Esophagus squamous epithelium (tissue), 5 donors: Measurements from ENCODE around the gene WDR54. TPM values are rescaled to one million over a fixed set of nuclear protein-coding genes. Genes with fewer than 3 reads are reported as not detected.
"Not testable (repeated sequence)": the region's sequence is repeated elsewhere in the genome, so short reads cannot be mapped to it uniquely, and the experiment has no call there.

Experiments used
- DNase-seq: peaks from one replicate; lab custom pipeline; 2025; lab: John Stamatoyannopoulos, UW
- H3K27ac ChIP-seq, 4 donors: fragments of 200-600 bp; sonication (generic); one replicate each; pipeline ENCODE4 v1.5.1; 2016 to 2019; ENCODE audit warnings: mild to moderate bottlenecking in 1 of 4
- H3K27me3 ChIP-seq, 4 donors: fragments of 200-600 bp; sonication (generic); 1 replicate in 3 of 4; 2 replicates in 1 of 4; pipeline versions ENCODE4 v1.5.1 to v1.6.0; 2017 to 2021; ENCODE audit warnings: antibody characterized with exemption in 1 of 4
- H3K36me3 ChIP-seq, 3 donors: fragments of 200-600 bp; sonication (generic); one replicate each; pipeline ENCODE4 v1.5.1; 2016 to 2019
- H3K4me1 ChIP-seq, 3 donors: fragments of 200-600 bp; sonication (generic); one replicate each; pipeline ENCODE4 v1.5.1; 2017 to 2019
- H3K4me3 ChIP-seq, 4 donors: fragments of 200-600 bp; sonication (generic); 1 replicate in 3 of 4; 2 replicates in 1 of 4; pipeline ENCODE4 v1.5.1; 2016 to 2019; ENCODE audit warnings: mild to moderate bottlenecking in 2 of 4, moderate library complexity in 1 of 4
- H3K9me3 ChIP-seq, 3 donors: fragments of 200-600 bp; sonication (generic); one replicate each; pipeline ENCODE4 v1.5.1; 2016 to 2019
- POLR2A ChIP-seq, 4 donors: fragments of 450-650 bp; IDR thresholded peaks; one replicate each; pipeline ENCODE4 v1.6.1; 2017; ENCODE audit warnings: antibody characterized with exemption in 4 of 4, mild to moderate bottlenecking in 4 of 4, moderate library complexity in 3 of 4
- WGBS, 2 donors: methylation state at CpG; one replicate each; pipeline ENCODE4 v1.1.5; 2018; 5-methylcytosine and 5-hydroxymethylcytosine counted together
- intact Hi-C: fragments of 100-400 bp; cut with DNase I; formaldehyde crosslinking; loops from one replicate; pipeline ENCODE4 v1.15.0; 2022
- total RNA-seq, 4 donors: library from RNA; depleted of rRNA; stranded (reverse); fragments of >200 nt; gene quantifications; one replicate each; pipeline ENCODE4 v1.1.0, GENCODE V29; 2016
- TF ChIP-seq, protein P1 (sequence below), 6 experiments: fragments of 450-650 bp in 4 of 6; fragments of 200-600 bp in 2 of 6; sonication (generic) in 2 of 6; IDR thresholded peaks; one replicate each; pipeline ENCODE4 v1.5.1; 2016 to 2019; ENCODE audit warnings: antibody characterized with exemption in 6 of 6, mild to moderate bottlenecking in 4 of 6, moderate library complexity in 4 of 6
- donor health status: DM: yes; HTN: yes; CAD: no.

WDR54 gene
- total RNA-seq, 4 donors from 2014 or later, result 3.1 to 9.1 (median 6.0) TPM

DNA sequence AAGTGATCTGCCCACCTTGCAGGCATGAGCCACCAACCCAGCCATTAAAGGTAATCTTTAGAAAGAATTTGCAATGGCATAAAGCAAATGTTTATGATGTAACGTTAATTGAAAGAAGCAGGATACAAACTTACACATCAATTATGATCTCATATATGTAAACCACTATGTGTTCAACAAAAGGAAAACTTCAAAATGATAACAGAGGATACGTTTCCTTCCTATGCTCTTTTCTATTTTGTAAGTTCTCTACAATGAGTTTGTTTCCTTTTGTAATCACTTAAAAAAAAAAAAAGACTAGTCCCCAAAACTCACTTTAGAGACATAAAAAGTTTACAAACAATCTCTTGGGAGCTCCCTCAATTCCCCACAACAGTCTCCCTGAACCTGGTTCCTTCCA, 1.5 kb upstream of the WDR54 start:
- WGBS, 2 donors, result 81 to 87% methylated on average over 2 of the region's 2 CpGs
- no peak overlapping the region for H3K4me3 ChIP-seq
- peaks cover 18 to 34% (median 20%) of the 10 kb centered on the region in 3 donors for H3K4me1 ChIP-seq
- H3K9me3 ChIP-seq, result no peaks in the 10 kb centered on the region
- intact Hi-C loops, result no loop called here
- TF ChIP-seq, protein P1, sequence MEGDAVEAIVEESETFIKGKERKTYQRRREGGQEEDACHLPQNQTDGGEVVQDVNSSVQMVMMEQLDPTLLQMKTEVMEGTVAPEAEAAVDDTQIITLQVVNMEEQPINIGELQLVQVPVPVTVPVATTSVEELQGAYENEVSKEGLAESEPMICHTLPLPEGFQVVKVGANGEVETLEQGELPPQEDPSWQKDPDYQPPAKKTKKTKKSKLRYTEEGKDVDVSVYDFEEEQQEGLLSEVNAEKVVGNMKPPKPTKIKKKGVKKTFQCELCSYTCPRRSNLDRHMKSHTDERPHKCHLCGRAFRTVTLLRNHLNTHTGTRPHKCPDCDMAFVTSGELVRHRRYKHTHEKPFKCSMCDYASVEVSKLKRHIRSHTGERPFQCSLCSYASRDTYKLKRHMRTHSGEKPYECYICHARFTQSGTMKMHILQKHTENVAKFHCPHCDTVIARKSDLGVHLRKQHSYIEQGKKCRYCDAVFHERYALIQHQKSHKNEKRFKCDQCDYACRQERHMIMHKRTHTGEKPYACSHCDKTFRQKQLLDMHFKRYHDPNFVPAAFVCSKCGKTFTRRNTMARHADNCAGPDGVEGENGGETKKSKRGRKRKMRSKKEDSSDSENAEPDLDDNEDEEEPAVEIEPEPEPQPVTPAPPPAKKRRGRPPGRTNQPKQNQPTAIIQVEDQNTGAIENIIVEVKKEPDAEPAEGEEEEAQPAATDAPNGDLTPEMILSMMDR (IDR thresholded peaks at IDR 0.05), result no peak
- TF ChIP-seq POLR2A (IDR thresholded peaks at IDR 0.05), result no peak
- H3K36me3 ChIP-seq, result peaks cover 0 to 3% (median 0%) of the 10 kb centered on the region in 3 donors
- H3K27me3 ChIP-seq, result peaks cover 0 to 16% (median 0%) of the 10 kb centered on the region in 4 donors
- no peak for DNase-seq
- no peak overlapping the region for H3K27ac ChIP-seq

DNA sequence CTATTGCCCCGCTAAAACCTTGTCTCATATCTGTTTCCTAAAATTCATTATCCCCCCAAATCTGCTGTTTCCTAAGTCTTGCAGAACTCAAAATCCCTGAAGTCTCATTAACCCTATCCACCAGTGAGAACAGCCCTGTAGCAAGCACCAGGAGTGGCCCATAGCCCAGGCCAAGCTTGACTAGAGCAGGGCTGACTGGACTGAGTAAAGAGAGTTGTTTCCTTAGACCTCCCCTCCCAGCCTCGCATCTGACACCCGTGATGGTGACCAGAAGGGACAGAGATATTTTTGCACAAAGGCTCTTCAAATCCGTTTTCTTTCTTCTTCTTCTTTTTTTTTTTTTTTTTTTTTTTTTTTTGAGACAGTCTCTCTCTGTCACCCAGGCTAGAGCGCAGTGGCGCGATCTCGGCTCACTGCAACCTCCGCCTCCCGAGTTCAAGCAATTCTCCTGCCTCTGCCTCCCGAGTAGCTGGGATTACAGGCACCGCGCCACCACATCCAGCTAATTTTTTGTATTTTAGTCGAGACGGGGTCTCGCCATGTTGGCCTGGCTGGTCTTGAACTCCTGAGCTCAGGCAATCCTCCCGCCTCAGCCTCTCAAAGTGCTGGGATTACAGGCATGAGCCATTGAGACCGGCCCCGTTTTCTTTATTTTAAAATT, 957 bp upstream of the WDR54 start:
- H3K9me3 ChIP-seq, DNase-seq, H3K36me3 ChIP-seq, intact Hi-C loops: not testable (repeated sequence)
- 76 to 78% methylated on average over 17 to 19 of the region's 19 CpGs for WGBS, 2 donors
- peaks cover 0 to 10% (median 0%) of the 10 kb centered on the region in 4 donors for H3K27me3 ChIP-seq
- peak overlapping the region in 1 of 4 donors; percentile 85 for H3K27ac ChIP-seq
- peak overlapping the region in 3 of 4 donors; percentile 58 to 70 (median 62) for H3K4me3 ChIP-seq
- H3K4me1 ChIP-seq, result peaks cover 13 to 34% (median 14%) of the 10 kb centered on the region in 3 donors

DNA sequence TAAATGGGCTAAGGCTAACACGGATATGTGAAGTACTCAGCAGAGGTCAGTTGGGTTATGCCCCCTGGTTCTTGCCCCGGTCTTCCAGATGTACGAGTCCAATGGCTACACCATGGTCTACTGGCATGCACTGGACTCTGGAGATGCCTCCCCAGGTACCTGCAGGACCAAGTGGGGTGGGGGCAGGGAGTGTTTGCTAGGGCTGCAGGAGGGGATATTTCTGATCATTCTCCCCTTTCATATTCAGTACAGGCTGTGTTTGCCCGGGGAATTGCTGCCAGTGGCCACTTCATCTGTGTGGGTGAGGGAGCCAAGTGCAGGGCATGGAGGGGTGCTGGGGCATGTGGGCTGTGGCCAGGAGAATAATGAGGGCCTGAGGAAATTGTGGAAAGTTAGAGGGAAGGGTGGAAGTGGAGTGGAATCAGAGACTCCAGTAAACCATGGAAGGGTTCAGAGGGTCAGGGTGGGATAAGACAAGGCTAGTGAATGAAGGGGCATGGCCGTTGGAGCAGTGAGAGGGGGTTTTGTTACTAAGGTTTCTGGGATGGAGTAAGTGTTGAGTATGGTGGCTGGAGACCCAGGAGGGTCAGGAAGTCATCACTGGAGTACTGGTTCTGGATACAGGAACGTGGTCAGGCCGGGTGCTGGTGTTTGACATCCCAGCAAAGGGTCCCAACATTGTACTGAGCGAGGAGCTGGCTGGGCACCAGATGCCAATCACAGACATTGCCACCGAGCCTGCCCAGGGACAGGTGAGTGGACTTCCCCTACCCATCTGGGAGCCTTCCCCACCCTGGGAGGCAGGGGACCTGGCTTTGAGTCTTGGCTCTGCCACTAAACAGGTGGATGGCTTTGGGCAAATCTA, 1.9 kb downstream of the WDR54 start:
- peaks cover 8 to 31% (median 8%) of the 10 kb centered on the region in 3 donors for H3K4me1 ChIP-seq

DNA sequence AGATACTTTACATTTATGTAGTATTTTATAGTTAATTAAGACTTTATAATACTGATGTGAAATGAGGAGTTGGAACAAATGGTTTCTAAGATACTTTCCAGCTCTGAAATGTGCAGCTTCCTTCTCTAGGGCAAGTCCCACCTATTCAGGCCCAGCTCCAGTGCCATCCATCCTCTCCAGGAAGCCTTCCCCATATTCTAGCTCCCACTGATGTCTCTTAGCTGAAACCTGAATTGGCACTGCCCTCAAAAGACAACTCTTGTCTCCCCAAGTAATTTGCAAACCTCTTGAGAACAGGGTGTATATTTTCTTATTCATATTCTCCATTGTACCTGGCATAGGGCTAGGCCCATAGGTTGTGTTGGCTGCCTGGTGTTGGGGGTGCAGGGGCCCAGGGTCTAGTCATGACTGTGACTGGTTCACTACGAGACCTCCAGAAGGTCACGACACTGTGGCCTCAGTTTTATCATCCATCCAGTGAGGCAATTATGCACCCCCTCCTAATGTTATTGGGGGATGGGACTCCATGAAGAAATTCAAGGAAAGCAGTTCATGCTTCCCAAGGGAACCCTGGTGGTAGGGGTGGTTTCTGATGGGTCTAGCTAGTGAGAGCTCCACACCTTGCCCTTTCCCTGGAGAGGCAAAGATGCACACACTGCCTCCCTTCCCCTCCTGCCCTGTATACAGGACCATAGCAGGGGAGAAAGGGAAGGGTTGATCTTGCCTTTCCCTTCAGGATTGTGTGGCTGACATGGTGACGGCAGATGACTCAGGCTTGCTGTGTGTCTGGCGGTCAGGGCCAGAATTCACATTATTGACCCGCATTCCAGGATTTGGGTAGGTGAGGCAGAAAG, 2.8 kb downstream of the WDR54 start:
- H3K4me1 ChIP-seq, result peaks cover 8 to 31% (median 8%) of the 10 kb centered on the region in 3 donors
- intact Hi-C loops, result no loop called here
- TF ChIP-seq, protein P1 (IDR thresholded peaks at IDR 0.05), result no peak
- no peak for TF ChIP-seq POLR2A (IDR thresholded peaks at IDR 0.05)
- no peak for DNase-seq
- WGBS, 2 donors, result 40 to 73% methylated on average over 1 to 3 of the region's 5 CpGs
- H3K4me3 ChIP-seq, result no peak overlapping the region
- no peak overlapping the region for H3K27ac ChIP-seq
- peaks cover 0 to 4% (median 0%) of the 10 kb centered on the region in 4 donors for H3K27me3 ChIP-seq
- no peaks in the 10 kb centered on the region for H3K9me3 ChIP-seq
- peaks cover 7 to 46% (median 8%) of the 10 kb centered on the region in 3 donors for H3K36me3 ChIP-seq

More for the DNA sequence above, 1.9 kb downstream of the WDR54 start:
- TF ChIP-seq, protein P1 (IDR thresholded peaks at IDR 0.05), result no peak
- no peak for TF ChIP-seq POLR2A (IDR thresholded peaks at IDR 0.05)
- Histone ChIP-seq H3K9me3 (no peaks in the 10 kb centered on the region), H3K27ac (no peak overlapping the region), H3K4me3 (no peak overlapping the region), H3K36me3 (peaks cover 1 to 37% (median 1%) of the 10 kb centered on the region in 3 donors), H3K27me3 (peaks cover 0 to 4% (median 0%) of the 10 kb centered on the region in 4 donors)
- intact Hi-C loops, result no loop called here
- 71 to 83% methylated on average over 7 to 8 of the region's 9 CpGs for WGBS, 2 donors
- no peak for DNase-seq

DNA sequence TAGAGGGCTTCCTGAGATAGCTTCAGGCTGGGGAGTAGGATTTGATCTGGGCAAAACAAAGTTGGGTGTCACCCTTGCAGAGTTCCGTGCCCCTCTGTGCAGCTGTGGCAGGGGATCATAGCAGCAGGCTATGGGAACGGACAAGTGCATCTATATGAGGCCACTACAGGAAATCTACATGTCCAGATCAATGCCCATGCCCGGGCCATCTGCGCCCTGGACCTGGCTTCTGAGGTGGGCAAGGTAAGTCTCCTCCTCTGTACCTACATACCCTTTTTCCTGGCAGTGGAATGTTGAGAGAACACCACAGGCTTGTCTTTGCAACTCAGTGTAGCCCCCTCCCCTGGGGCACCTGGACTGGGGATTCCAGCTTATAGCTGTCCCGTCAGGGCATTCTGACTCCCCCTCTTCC, 3.5 kb downstream of the WDR54 start:
- H3K9me3 ChIP-seq, result no peaks in the 10 kb centered on the region
- intact Hi-C loops, result no loop called here
- H3K36me3 ChIP-seq, result peaks cover 8 to 53% (median 11%) of the 10 kb centered on the region in 3 donors
- H3K27ac ChIP-seq, result no peak overlapping the region
- no peak for DNase-seq
- WGBS, 2 donors, result 73 to 85% methylated on average over 4 to 5 of the region's 5 CpGs
- H3K4me1 ChIP-seq, result peaks cover 8 to 31% (median 8%) of the 10 kb centered on the region in 3 donors
- no peak for TF ChIP-seq POLR2A (IDR thresholded peaks at IDR 0.05)
- TF ChIP-seq, protein P1 (IDR thresholded peaks at IDR 0.05), result no peak
- no peak overlapping the region for H3K4me3 ChIP-seq
- peaks cover 0 to 4% (median 0%) of the 10 kb centered on the region in 4 donors for H3K27me3 ChIP-seq
